ENCODE data around the gene ATP8A2. TPM values are rescaled to one million over a fixed set of nuclear protein-coding genes. Genes with fewer than 3 reads are reported as not detected.
"Not testable (repeated sequence)": the region's sequence is repeated elsewhere in the genome, so short reads cannot be mapped to it uniquely, and the experiment has no call there.

The ATP8A2 gene
- total and polyA plus RNA-seq, 4 donors: 0.31 to 2.7 (median 1.1) TPM

GRCh38 chr13:25570185-25570584 is 198.4 kb downstream of the ATP8A2 start:
- 84% methylated on average over 14 of the region's 14 CpGs for WGBS, 2 donors
- TF ChIP-seq CTCF (IDR thresholded peaks at IDR 0.05; ENCODE audit: control extremely low read depth, extremely low read depth): no peak
- Histone ChIP-seq H3K9ac (ENCODE audit: insufficient read depth in 1 of 2, low read length in 2 of 2) (no peak overlapping the region), H3K4me3 (no peak overlapping the region), H3K27ac (ENCODE audit: low read depth in 1 of 2, low read length in 1 of 2) (no peak overlapping the region), H3K27me3 (ENCODE audit: control insufficient read depth in 3 of 3, insufficient read depth in 3 of 3, low read length in 2 of 3) (peaks cover 0 to 3% (median 0%) of the 10 kb centered on the region in 3 donors), H3K36me3 (ENCODE audit: control insufficient read depth in 4 of 4, insufficient read depth in 4 of 4, low read length in 4 of 4) (no peaks in the 10 kb centered on the region), H3K4me1 (ENCODE audit: control insufficient read depth in 5 of 5, insufficient read depth in 5 of 5, low read length in 5 of 5) (peaks cover 0 to 2% (median 0%) of the 10 kb centered on the region in 5 donors), H3K9me3 (ENCODE audit: control insufficient read depth in 4 of 4, insufficient read depth in 3 of 4, low read length in 3 of 4) (no peaks in the 10 kb centered on the region)
- no peak for ATAC-seq (ENCODE audit: insufficient read depth, low FRiP score)
- no peak for DNase-seq

- no peak overlapping the region for H3K9ac ChIP-seq (ENCODE audit: insufficient read depth in 1 of 2, low read length in 2 of 2)
- H3K36me3 ChIP-seq (ENCODE audit: control insufficient read depth in 4 of 4, insufficient read depth in 4 of 4, low read length in 4 of 4): no peaks in the 10 kb centered on the region
- H3K27me3 ChIP-seq (ENCODE audit: control insufficient read depth in 3 of 3, insufficient read depth in 3 of 3, low read length in 2 of 3): peaks cover 0 to under 1% (median 0%) of the 10 kb centered on the region in 3 donors
- DNase-seq: no peak
- H3K9me3 ChIP-seq (ENCODE audit: control insufficient read depth in 4 of 4, insufficient read depth in 3 of 4, low read length in 3 of 4): no peaks in the 10 kb centered on the region
- peaks cover 0 to 2% (median 0%) of the 10 kb centered on the region in 5 donors for H3K4me1 ChIP-seq (ENCODE audit: control insufficient read depth in 5 of 5, insufficient read depth in 5 of 5, low read length in 5 of 5)
- 91 to 96% methylated on average over 2 of the region's 2 CpGs for WGBS, 2 donors
- no peak overlapping the region for H3K4me3 ChIP-seq
- ATAC-seq (ENCODE audit: insufficient read depth, low FRiP score): no peak
- TF ChIP-seq CTCF (IDR thresholded peaks at IDR 0.05; ENCODE audit: control extremely low read depth, extremely low read depth): no peak
- no peak overlapping the region for H3K27ac ChIP-seq (ENCODE audit: low read depth in 1 of 2, low read length in 1 of 2)
These were observed 199.5 kb downstream of the ATP8A2 start for GRCh38 chr13:25571237-25571636.

- not testable (repeated sequence) for H3K4me3 ChIP-seq; H3K27me3 ChIP-seq (ENCODE audit: control insufficient read depth in 3 of 3, insufficient read depth in 3 of 3, low read length in 2 of 3); H3K4me1 ChIP-seq (ENCODE audit: control insufficient read depth in 5 of 5, insufficient read depth in 5 of 5, low read length in 5 of 5); ATAC-seq (ENCODE audit: insufficient read depth, low FRiP score); H3K9me3 ChIP-seq (ENCODE audit: control insufficient read depth in 4 of 4, insufficient read depth in 3 of 4, low read length in 3 of 4); H3K36me3 ChIP-seq (ENCODE audit: control insufficient read depth in 4 of 4, insufficient read depth in 4 of 4, low read length in 4 of 4); DNase-seq; H3K27ac ChIP-seq (ENCODE audit: low read depth in 1 of 2, low read length in 1 of 2); H3K9ac ChIP-seq (ENCODE audit: insufficient read depth in 1 of 2, low read length in 2 of 2)
- 78 to 85% methylated on average over 8 of the region's 8 CpGs for WGBS, 2 donors
These were observed 200.4 kb downstream of the ATP8A2 start for GRCh38 chr13:25572171-25572570.

- Histone ChIP-seq H3K36me3 (ENCODE audit: control insufficient read depth in 4 of 4, insufficient read depth in 4 of 4, low read length in 4 of 4) (no peaks in the 10 kb centered on the region), H3K27me3 (ENCODE audit: control insufficient read depth in 3 of 3, insufficient read depth in 3 of 3, low read length in 2 of 3) (peaks cover 0 to 2% (median 0%) of the 10 kb centered on the region in 3 donors), H3K9ac (ENCODE audit: insufficient read depth in 1 of 2, low read length in 2 of 2) (no peak overlapping the region), H3K9me3 (ENCODE audit: control insufficient read depth in 4 of 4, insufficient read depth in 3 of 4, low read length in 3 of 4) (no peaks in the 10 kb centered on the region), H3K4me3 (no peak overlapping the region), H3K27ac (ENCODE audit: low read depth in 1 of 2, low read length in 1 of 2) (no peak overlapping the region), H3K4me1 (ENCODE audit: control insufficient read depth in 5 of 5, insufficient read depth in 5 of 5, low read length in 5 of 5) (peaks cover 0 to 2% (median 0%) of the 10 kb centered on the region in 5 donors)
- DNase-seq: peak; percentile 91 to 97 (median 96)
- 18 to 23% methylated on average over 8 of the region's 8 CpGs for WGBS, 2 donors
- peak; percentile 83 for ATAC-seq (ENCODE audit: insufficient read depth, low FRiP score)
- TF ChIP-seq CTCF (IDR thresholded peaks at IDR 0.05; ENCODE audit: control extremely low read depth, extremely low read depth): peak; percentile 79
These were observed 202.9 kb downstream of the ATP8A2 start for GRCh38 chr13:25574437-25575411.
